ENCODE data around the gene DGKH. TPM values are rescaled to one million over a fixed set of nuclear protein-coding genes. Genes with fewer than 3 reads are reported as not detected.

Gene DGKH
- total and polyA plus RNA-seq, 9 of the 15 experiments (the other 6 are each of a cell fraction or from before 2014, with no cell fraction given) = 0.38 to 4.4 (median 3.1) TPM

DNA sequence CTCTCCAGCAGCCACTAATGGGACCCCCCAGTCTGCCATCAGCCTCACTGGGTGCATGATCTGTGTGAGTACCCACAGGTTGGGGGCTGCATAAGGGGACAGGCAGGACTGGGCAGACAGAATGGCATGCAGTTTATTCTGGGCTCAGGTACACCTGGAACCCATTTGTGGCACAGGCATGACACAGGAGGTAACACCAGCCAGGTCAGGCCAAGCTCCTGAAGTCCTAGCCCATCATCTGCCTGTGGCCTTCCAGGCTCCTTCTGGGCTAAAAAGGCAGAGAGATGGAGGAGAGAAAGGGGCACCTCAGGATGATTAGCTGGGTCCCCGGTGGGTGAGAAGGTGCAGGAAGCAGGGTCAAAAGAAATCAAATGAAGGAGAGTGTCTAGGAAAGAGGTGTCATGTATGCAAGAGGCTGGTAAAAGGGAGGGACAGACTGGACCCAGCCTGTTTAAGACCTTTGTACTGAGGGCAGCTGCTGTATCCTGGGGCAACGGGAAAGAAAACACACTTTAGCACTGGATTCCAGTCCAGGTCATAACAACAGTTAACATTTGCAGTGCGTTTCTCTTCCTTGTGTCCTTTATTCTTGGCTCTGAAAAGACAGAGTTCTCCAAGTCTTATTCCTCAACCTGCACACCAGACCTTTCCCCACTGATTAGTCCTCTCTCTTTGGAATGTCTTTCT, 20.2 kb upstream of the DGKH start:
- Histone ChIP-seq H3K9ac (ENCODE audit: insufficient read depth in 1 of 2, low read depth in 2 of 2, low read length in 2 of 2) (no peak overlapping the region), H3K79me2 (ENCODE audit: control insufficient read depth, insufficient read depth, low read length) (no peaks in the 10 kb centered on the region)
- 3% methylated on average over 3 of the region's 3 CpGs for WGBS (ENCODE audit: insufficient coverage, low coverage, missing lambda C conversion rate)

More for the DNA sequence above, 20.2 kb upstream of the DGKH start:
- intact Hi-C loops (cut with micrococcal nuclease) = no loop called here
- H3K4me1 ChIP-seq (replicated peaks in 1 of 2; ENCODE audit: control insufficient read depth in 2 of 2, insufficient read depth in 2 of 2, low read length in 2 of 2) = no peaks in the 10 kb centered on the region
- H3K4me3 ChIP-seq = no peak overlapping the region
- H2AFZ ChIP-seq (ENCODE audit: low read depth, low read length) = no peak overlapping the region
- ATAC-seq (no peak), DNase-seq (ENCODE audit: extremely low read depth in 1 of 4, low spot score in 3 of 4) (no peak), FAIRE-seq (no peak)
- H3K27me3 ChIP-seq (ENCODE audit: control insufficient read depth in 2 of 2, insufficient read depth in 2 of 2, low read length in 2 of 2) = peaks cover 0 to 4% of the 10 kb centered on the region in 2 experiments; a peak in 2 of 5 replicates
- no peaks in the 10 kb centered on the region for H3K9me3 ChIP-seq (replicated peaks; ENCODE audit: control insufficient read depth, insufficient read depth, low read depth, low read length)
- TF ChIP-seq CHAMP1 (IDR thresholded peaks at IDR 0.05) = no peak
- TF ChIP-seq RFX1 (IDR thresholded peaks at IDR 0.05) = peak; percentile 23; the same call in 1 of the 2 replicates
- TF ChIP-seq, protein P1, sequence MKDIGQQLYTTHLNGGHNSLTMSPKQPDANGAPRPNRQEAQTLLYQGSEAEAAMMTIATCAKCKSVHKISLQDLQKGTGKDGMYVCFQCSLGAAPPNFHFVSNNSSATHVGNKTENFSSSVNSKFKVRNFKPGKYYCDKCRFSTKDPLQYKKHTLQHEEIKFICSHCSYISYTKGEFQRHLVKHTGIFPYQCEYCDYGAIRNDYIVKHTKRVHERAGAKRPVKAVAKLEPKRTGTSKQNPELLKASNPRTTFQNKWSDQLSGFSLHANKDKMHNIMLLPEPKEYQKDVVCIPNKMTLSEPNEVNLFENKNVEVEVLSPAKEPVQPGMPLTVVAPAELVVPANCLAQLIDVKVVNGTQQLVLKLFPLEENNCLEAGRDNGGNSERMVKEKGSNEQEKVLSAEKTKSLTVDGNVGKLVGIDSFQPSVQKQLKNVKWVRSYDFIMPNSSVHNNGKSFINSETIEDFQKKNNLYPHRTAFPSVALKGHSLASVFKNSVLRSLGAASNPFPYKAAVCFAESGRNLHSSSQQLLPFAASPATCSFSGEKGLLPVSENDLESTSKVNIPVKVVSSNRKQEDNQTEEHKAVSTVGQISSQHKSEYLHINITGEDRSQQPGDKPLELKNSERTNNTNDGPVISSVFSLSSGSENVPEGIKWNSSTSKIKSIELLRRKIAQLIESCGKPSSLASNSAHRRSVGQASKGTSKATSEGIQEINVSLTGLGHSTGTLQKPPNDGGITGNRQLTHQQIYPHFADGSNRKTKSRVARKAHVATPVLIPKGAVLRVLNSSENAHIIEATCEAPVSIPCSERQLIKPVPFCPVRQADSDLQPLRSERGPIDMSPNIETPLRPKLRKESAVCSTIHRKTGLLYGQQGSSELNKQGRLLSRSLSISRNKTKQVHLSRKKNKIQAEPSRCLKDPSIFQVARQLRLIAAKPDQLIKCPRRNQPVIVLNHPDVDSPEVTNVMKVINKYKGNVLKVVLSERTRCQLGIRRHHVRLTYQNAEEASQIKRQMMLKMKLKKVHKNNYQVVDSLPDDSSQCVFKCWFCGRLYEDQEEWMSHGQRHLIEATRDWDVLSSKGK (CRISPR knock-in tag; IDR thresholded peaks at IDR 0.05) = no peak
- TF ChIP-seq C11orf30 (IDR thresholded peaks at IDR 0.05; ENCODE audit: low read depth) = no peak
- TF ChIP-seq YBX1 (IDR thresholded peaks at IDR 0.05) = no peak
- H3K4me2 ChIP-seq (ENCODE audit: insufficient read depth, low read length) = no peak overlapping the region
- CTCF ChIA-PET (ENCODE audit: low intra/inter-chr PET ratio) = no interaction called here
- H3K27ac ChIP-seq (ENCODE audit: extremely low read depth, low read depth, low read length) = no peak overlapping the region
- POLR2A ChIA-PET = no interaction called here
- in situ Hi-C loops (cut with MboI) = no loop called here
- H3K9me1 ChIP-seq (ENCODE audit: control insufficient read depth, insufficient read depth, low read length) = no peaks in the 10 kb centered on the region
- H3K36me3 ChIP-seq (ENCODE audit: control insufficient read depth, insufficient read depth, low read length) = no peaks in the 10 kb centered on the region
- H4K20me1 ChIP-seq (replicated peaks; ENCODE audit: control insufficient read depth, insufficient read depth, low read length) = no peaks in the 10 kb centered on the region
- no TSS peak for BruUV-seq (replicated peaks)

Data from K562 (cell line).